ENCODE data around the gene EVA1A.

Gene EVA1A

DNA sequence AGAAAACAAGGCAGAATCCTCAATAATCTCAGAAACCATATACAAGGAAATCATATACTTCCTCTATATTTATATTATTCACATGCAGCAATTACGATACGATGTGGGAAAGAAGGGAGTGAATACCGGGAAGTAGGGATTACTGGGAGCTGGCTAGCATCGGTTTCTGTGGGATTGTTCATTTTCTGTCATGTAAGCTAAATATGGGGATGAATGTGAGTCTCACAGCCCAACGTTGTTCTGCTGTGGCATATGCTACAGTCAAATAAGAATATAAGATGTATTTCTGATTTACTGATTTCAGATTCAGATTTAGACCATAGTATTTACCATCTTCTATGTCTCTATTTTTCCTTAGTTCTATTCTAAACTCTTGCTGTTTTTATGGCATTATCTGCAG lies 113.6 kb downstream of the EVA1A start:
- no peak for DNase-seq (ENCODE audit: low spot score)
